Muscle of leg (tissue), 11 donors: ENCODE results near the gene KIF19. TPM values are rescaled to one million over a fixed set of nuclear protein-coding genes. Genes with fewer than 3 reads are reported as not detected.

Experiments
- DNase-seq: peaks from one replicate; pipeline ENCODE4 v3.0.0; 2013
- H3K27ac ChIP-seq: one replicate; pipeline ENCODE4 v1.5.1; 2013; ENCODE audit warnings: mild to moderate bottlenecking, low read length, control low read depth
- H3K27me3 ChIP-seq: one replicate; pipeline ENCODE4 v1.6.1; 2013; ENCODE audit warnings: low read length; ENCODE audit not compliant: control insufficient read depth, insufficient read depth
- H3K36me3 ChIP-seq: one replicate; pipeline ENCODE4 v1.6.1; 2013; ENCODE audit warnings: low read length; ENCODE audit not compliant: control insufficient read depth, insufficient read depth
- H3K4me1 ChIP-seq: one replicate; pipeline ENCODE4 v1.6.1; 2013; ENCODE audit warnings: low read length; ENCODE audit not compliant: control insufficient read depth, insufficient read depth
- H3K4me3 ChIP-seq: one replicate; pipeline ENCODE4 v1.5.1; 2013; ENCODE audit warnings: low read length, control low read depth
- H3K9me3 ChIP-seq: replicated peaks from 2 replicates; pipeline ENCODE4 v1.6.1; 2013; ENCODE audit warnings: low read depth, low read length; ENCODE audit not compliant: control insufficient read depth
- WGBS: methylation state at CpG from one replicate; pipeline ENCODE4 v1.1.5; 2013; ENCODE audit warnings: missing lambda C conversion rate; ENCODE audit not compliant: insufficient coverage; 5-methylcytosine and 5-hydroxymethylcytosine counted together
- polyA plus RNA-seq, 8 donors: library from polyadenylated mRNA; unstranded; fragments of 120-200 nt; gene quantifications; one replicate each; pipeline versions ENCODE4 v1.2.1 to v1.2.3, GENCODE V29; 2013; ENCODE audit warnings: inconsistent platforms in 1 of 8, low replicate concordance in 1 of 8; ENCODE audit not compliant: insufficient read length in 8 of 8, insufficient read depth in 1 of 8
- total RNA-seq: library from RNA; stranded (reverse); fragments of 120-200 nt; gene quantifications from one replicate; pipeline ENCODE4 v1.2.4, GENCODE V29; 2013

Gene KIF19
- total and polyA plus RNA-seq, 9 donors: 0.74 to 2.5 (median 1.6) TPM

DNA sequence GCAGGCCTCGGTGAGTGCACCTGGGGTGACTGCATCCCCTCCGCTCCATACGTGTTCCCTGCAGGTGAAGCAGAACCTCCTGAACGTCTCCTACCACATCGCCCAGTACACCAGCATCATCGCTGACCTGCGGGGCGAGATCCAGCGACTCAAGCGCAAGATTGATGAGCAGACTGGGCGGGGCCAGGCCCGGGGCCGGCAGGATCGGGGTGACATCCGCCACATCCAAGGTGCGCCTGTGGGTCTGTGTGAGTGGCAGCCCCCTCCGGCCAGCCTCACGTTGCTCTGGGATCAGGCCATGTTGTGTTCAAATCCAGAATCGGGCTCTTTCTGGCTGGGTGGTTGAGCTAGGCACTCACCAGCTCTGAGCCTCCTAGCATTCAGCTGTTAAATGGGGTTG, 23.1 kb downstream of the KIF19 start:
- Histone ChIP-seq H3K27ac (no peak overlapping the region), H3K36me3 (no peaks in the 10 kb centered on the region), H3K4me3 (no peak overlapping the region), H3K9me3 (no peaks in the 10 kb centered on the region), H3K4me1 (peaks cover 4% of the 10 kb centered on the region), H3K27me3 (peaks cover 67% of the 10 kb centered on the region)
- DNase-seq: no peak
- 68% methylated on average over 17 of the region's 19 CpGs for WGBS

DNA sequence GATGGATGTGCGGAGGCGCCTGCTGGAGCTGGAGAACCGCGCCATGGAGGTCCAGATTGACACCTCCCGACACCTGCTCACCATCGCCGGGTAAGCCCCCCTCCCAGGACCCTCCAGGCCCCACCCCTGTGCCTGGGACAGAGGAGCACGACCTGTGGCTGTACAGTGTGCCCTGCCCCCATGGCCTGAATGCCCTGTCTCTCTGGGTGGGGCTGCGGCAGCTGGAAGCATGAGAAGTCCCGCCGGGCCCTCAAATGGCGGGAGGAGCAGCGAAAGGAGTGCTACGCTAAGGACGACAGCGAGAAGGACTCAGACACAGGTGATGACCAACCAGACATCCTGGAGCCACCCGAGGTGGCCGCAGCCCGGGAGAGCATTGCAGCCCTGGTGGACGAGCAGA, 24.5 kb downstream of the KIF19 start:
- no peaks in the 10 kb centered on the region for H3K36me3 ChIP-seq
- no peak overlapping the region for H3K4me3 ChIP-seq
- WGBS: 73% methylated on average over 20 of the region's 20 CpGs
- H3K4me1 ChIP-seq: no peaks in the 10 kb centered on the region
- peaks cover 78% of the 10 kb centered on the region for H3K27me3 ChIP-seq
- no peaks in the 10 kb centered on the region for H3K9me3 ChIP-seq
- H3K27ac ChIP-seq: no peak overlapping the region
- DNase-seq: no peak

DNA sequence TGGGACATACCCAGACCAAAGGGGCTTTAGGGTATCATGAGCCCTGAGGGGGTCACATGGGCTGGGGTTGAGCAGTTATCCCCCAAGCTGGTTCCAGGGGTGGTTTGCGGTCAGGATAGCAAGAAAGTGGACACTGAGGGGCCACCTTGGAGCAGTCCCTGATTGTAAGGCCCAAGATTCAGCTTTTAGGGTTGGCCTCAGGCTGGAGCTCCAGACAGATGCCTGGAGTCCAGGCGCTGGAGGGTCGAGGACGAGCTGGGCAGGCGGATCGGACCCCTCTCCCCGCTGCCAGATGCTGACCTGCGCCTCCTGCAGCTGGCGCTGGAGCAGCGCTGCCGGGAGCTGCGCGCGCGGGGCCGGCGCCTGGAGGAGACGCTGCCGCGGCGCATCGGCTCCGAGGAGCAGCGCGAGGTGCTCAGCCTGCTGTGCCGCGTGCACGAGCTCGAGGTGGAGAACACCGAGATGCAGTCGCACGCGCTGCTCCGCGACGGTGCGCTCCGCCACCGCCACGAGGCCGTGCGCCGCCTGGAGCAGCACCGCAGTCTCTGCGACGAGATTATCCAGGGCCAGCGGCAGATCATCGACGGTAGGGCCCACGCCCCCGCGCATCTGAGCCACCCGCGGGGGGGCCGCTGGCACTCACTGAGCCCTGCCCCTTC, 25.7 kb downstream of the KIF19 start:
- H3K4me1 ChIP-seq: peaks cover 4% of the 10 kb centered on the region
- H3K27me3 ChIP-seq: peaks cover 86% of the 10 kb centered on the region
- no peak for DNase-seq
- H3K9me3 ChIP-seq: no peaks in the 10 kb centered on the region
- H3K36me3 ChIP-seq: no peaks in the 10 kb centered on the region
- H3K4me3 ChIP-seq: no peak overlapping the region
- H3K27ac ChIP-seq: no peak overlapping the region
- 2% methylated on average over 53 of the region's 55 CpGs for WGBS

DNA sequence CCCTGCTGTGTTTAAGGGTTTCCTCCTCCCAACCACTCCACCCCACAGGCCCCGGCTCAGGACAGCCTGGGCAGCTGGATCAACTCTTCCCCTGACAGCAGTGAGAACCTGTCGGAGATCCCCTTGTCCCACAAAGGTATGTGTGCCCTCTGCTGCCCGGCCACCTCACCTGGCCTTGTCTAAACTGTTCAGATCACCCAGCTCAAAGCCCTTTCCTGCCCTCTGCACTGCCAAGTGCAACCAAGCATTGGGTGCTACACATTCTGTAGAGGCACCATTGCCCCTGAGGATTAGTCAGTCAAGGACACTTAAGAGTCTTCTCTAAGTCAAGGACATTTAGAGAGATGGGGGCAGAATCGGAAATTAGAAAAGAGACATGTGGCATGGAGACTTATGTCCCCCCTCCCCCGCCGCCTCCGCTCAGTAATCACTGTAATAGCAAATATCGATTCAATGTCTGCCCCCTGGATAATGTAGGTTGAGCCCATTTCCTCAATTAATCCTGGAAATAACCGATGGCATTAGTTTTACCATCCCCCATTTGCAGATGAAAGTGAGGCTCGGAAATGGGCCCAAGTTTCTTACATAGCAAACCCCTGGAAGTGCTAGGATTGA, 27.5 kb downstream of the KIF19 start:
- DNase-seq: no peak
- Histone ChIP-seq H3K4me3 (no peak overlapping the region), H3K27ac (no peak overlapping the region), H3K27me3 (peaks cover 91% of the 10 kb centered on the region), H3K36me3 (no peaks in the 10 kb centered on the region), H3K9me3 (no peaks in the 10 kb centered on the region), H3K4me1 (peaks cover 10% of the 10 kb centered on the region)
- 88% methylated on average over 6 of the region's 10 CpGs for WGBS

DNA sequence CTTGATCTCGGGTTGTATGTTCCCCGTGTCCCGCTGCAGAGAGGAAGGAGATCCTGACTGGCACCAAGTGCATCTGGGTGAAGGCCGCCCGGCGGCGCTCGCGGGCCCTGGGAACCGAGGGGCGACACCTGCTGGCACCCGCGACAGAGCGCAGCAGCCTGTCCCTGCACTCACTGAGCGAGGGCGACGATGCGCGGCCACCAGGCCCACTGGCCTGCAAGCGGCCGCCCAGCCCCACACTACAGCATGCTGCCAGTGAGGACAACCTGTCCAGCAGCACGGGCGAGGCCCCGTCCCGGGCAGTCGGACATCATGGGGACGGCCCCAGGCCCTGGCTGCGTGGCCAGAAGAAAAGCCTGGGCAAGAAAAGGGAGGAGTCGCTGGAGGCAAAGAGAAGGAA, 28.1 kb downstream of the KIF19 start:
- Histone ChIP-seq H3K27me3 (peaks cover 91% of the 10 kb centered on the region), H3K4me1 (peaks cover 10% of the 10 kb centered on the region), H3K9me3 (no peaks in the 10 kb centered on the region), H3K27ac (no peak overlapping the region), H3K4me3 (no peak overlapping the region), H3K36me3 (no peaks in the 10 kb centered on the region)
- DNase-seq: no peak
- WGBS: 3% methylated on average over 20 of the region's 29 CpGs

DNA sequence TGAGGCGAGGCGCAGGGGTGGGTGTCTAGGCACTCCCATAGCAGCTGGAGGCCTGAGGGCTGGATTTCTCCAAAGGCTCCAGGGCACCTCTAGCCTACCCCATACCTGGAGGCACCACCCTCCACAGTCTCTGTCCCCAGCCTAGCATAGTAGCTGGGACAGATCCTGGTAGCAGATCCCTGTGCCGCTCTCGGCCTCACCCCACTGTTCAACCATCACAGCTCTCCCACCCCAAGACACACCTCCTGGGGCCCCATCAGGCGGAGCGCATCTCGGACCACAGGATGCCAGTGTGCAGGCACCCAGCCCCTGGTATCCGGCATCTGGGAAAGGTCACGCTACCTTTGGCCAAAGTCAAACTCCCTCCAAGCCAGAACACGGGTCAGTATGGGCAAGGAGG, 28.5 kb downstream of the KIF19 start:
- Histone ChIP-seq H3K4me3 (no peak overlapping the region), H3K4me1 (peaks cover 10% of the 10 kb centered on the region), H3K36me3 (no peaks in the 10 kb centered on the region), H3K27me3 (peaks cover 87% of the 10 kb centered on the region), H3K9me3 (no peaks in the 10 kb centered on the region), H3K27ac (no peak overlapping the region)
- WGBS: 88% methylated on average over 4 of the region's 10 CpGs
- DNase-seq: no peak

DNA sequence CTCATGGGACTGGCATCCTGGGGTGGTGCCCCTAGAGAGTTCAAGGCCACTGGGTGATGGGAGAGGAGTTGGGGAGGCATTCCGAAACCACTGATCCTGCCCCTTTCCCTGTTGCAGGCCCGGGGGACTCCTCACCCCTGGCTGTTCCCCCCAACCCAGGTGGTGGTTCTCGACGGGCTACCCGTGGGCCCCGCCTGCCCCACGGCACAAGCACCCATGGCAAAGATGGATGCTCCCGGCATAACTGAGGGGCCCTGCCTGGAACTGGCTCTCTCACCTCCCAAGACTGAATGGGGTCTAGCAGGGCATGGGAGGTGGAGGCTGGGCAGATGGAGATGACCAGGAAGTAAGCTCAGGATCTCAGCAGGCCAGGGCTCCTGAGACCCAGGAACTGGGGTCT, 29.0 kb downstream of the KIF19 start:
- peaks cover 85% of the 10 kb centered on the region for H3K27me3 ChIP-seq
- no peaks in the 10 kb centered on the region for H3K36me3 ChIP-seq
- 82% methylated on average over 5 of the region's 8 CpGs for WGBS
- no peak overlapping the region for H3K27ac ChIP-seq
- no peak for DNase-seq
- H3K4me3 ChIP-seq: no peak overlapping the region
- H3K4me1 ChIP-seq: peaks cover 10% of the 10 kb centered on the region
- no peaks in the 10 kb centered on the region for H3K9me3 ChIP-seq

DNA sequence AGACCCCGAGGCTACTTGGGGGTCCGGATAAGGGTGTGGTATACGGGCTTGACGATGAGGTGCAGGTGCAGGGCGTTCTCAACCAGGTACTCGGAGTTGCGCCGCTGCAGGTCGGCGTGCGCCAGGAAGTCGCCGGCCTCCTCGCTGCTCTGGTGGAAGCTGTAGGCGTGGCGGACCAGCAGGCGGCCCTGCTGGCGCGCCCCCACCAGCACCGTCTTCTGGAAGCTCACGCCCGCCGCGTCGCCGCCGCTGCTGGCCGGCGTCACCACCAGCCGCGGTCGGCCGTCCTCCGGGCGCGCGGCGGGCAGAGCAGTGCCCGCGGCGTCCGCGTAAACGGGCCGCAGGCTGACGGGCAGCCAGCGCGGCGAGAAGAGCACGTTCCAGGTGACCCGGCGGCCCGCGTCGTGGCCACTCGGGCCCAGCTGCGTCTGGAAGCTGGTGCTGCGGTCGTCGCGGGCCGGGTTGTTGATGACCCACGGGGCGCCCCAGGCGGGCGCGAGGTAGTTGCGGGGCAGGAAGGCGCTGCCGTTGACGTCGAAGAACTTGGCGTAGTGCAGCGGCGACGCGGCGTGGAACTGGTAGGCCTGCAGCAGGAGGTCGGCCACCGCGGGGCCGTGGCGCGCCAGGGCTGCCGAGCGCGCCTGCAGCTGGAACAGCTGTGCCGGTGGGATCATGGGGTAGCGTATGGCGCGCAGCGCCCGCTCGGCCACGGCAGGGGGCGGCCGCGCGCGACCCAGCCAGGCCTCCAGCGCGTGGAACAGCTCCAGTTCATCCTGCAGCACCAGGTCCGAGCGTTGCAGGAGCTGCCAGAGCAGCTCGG, 30.8 kb downstream of the KIF19 start:
- Histone ChIP-seq H3K27ac (no peak overlapping the region), H3K9me3 (no peaks in the 10 kb centered on the region), H3K4me1 (peaks cover 20% of the 10 kb centered on the region), H3K4me3 (peak overlapping the region; percentile 17), H3K36me3 (no peaks in the 10 kb centered on the region), H3K27me3 (peaks cover 70% of the 10 kb centered on the region)
- WGBS: 1% methylated on average over 105 of the region's 105 CpGs
- peak; percentile 45 for DNase-seq

DNA sequence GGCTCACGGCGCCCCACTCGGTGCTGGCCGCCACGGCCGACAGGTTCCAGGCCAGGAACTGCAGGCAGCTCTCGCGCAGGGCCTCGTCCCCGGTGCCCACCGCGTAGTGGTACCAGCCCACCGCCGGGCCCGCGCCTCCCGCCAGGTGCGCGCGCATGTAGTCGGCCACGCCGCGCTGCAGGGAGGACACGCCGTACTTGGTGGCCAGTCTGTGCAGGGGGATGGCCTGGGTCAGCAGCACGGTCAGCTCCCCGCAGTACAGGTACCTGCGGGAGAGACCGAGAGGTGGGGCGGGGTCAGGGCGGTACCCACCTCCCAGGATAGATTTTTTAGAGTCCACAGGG, 31.4 kb downstream of the KIF19 start:
- Histone ChIP-seq H3K27me3 (peaks cover 65% of the 10 kb centered on the region), H3K4me3 (no peak overlapping the region), H3K4me1 (peaks cover 26% of the 10 kb centered on the region), H3K27ac (no peak overlapping the region), H3K9me3 (no peaks in the 10 kb centered on the region), H3K36me3 (no peaks in the 10 kb centered on the region)
- no peak for DNase-seq
- 8% methylated on average over 32 of the region's 32 CpGs for WGBS

DNA sequence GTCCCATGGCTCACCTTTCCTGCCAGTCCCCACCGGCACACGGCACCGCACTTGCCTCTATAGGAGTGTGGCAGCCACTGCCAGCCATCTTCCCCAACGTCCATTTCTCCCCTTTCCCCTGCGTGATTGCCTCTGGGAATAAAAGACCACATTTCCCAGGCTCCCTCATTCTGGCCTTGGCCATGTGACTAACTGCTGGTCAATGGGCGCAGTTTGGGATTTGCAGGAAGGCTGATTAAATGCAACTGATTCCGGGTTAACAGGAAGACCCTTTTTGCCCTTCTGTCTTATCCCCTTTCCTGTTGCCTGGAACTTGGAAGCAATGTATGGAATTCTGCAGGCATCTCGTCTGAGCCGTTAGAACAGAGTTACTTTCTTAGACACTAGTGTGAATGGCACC, 32.7 kb downstream of the KIF19 start:
- H3K27ac ChIP-seq: no peak overlapping the region
- H3K9me3 ChIP-seq: no peaks in the 10 kb centered on the region
- peaks cover 53% of the 10 kb centered on the region for H3K27me3 ChIP-seq
- 80% methylated on average over 4 of the region's 9 CpGs for WGBS
- DNase-seq: no peak
- H3K36me3 ChIP-seq: no peaks in the 10 kb centered on the region
- H3K4me1 ChIP-seq: peaks cover 32% of the 10 kb centered on the region
- H3K4me3 ChIP-seq: no peak overlapping the region
